ENCODE measurements around the gene PTPN13.
"Not testable (repeated sequence)": the region's sequence is repeated elsewhere in the genome, so short reads cannot be mapped to it uniquely, and the experiment has no call there.

The PTPN13 gene

GRCh38 chr4:86718152-86718551, 124.0 kb downstream of the PTPN13 start:
- no peak for DNase-seq

- not testable (repeated sequence) for DNase-seq
These were observed 125.0 kb downstream of the PTPN13 start for GRCh38 chr4:86719149-86719548.

GRCh38 chr4:86720508-86721068, 126.5 kb downstream of the PTPN13 start:
- DNase-seq: no peak

- DNase-seq: no peak
These were observed 127.3 kb downstream of the PTPN13 start for GRCh38 chr4:86721412-86721811.

GRCh38 chr4:86730310-86730709, 136.2 kb downstream of the PTPN13 start:
- DNase-seq: no peak

GRCh38 chr4:86737244-86737643, 143.1 kb downstream of the PTPN13 start:
- no peak for DNase-seq

GRCh38 chr4:86741846-86742245, 147.7 kb downstream of the PTPN13 start:
- DNase-seq: no peak

GRCh38 chr4:86744570-86744969, 150.5 kb downstream of the PTPN13 start:
- DNase-seq: no peak

GRCh38 chr4:86749121-86749520, 155.0 kb downstream of the PTPN13 start:
- DNase-seq: no peak

- DNase-seq: no peak
These were observed 161.3 kb downstream of the PTPN13 start for GRCh38 chr4:86755388-86755787.

- DNase-seq: no peak
These were observed 163.4 kb downstream of the PTPN13 start for GRCh38 chr4:86757468-86757867.

GRCh38 chr4:86759298-86759697, 165.2 kb downstream of the PTPN13 start:
- no peak for DNase-seq

GRCh38 chr4:86762649-86763048, 168.5 kb downstream of the PTPN13 start:
- no peak for DNase-seq

- no peak for DNase-seq
These were observed 175.7 kb downstream of the PTPN13 start for GRCh38 chr4:86769794-86770193.

- no peak for DNase-seq
These were observed 177.0 kb downstream of the PTPN13 start for GRCh38 chr4:86771141-86771540.

- no peak for DNase-seq
These were observed 180.9 kb downstream of the PTPN13 start for GRCh38 chr4:86775061-86775460.

GRCh38 chr4:86778175-86778574, 184.1 kb downstream of the PTPN13 start:
- DNase-seq: no peak

- DNase-seq: no peak
These were observed 194.7 kb downstream of the PTPN13 start for GRCh38 chr4:86788826-86789225.

- no peak for DNase-seq
These were observed 197.0 kb downstream of the PTPN13 start for GRCh38 chr4:86791126-86791525.

GRCh38 chr4:86809809-86810208, 215.7 kb downstream of the PTPN13 start:
- DNase-seq: no peak

- DNase-seq: no peak
These were observed 216.7 kb downstream of the PTPN13 start for GRCh38 chr4:86810847-86811246.

- DNase-seq: no peak
These were observed 221.5 kb downstream of the PTPN13 start for GRCh38 chr4:86815653-86816052.

- no peak for DNase-seq
These were observed 222.6 kb downstream of the PTPN13 start for GRCh38 chr4:86816501-86817273.

- no peak for DNase-seq
These were observed 224.1 kb downstream of the PTPN13 start for GRCh38 chr4:86818211-86818610.

GRCh38 chr4:86818841-86819240, 224.7 kb downstream of the PTPN13 start:
- DNase-seq: no peak
